CD4-positive, alpha-beta T cell (primary cell): ENCODE data around the gene CWC27. TPM values are rescaled to one million over a fixed set of nuclear protein-coding genes. Genes with fewer than 3 reads are reported as not detected.

Source experiments
- ATAC-seq: fragments of 200-7000 bp; cut with Tn5 transposase; one replicate; pipeline ENCODE4 v1.10.0; 2022; ENCODE audit warnings: mild to moderate bottlenecking; ENCODE audit not compliant: poor library complexity
- CTCF ChIA-PET: fragments of 350-600 bp; sonication (Branson Sonifier 250); formaldehyde crosslinking; loops from one replicate; lab custom pipeline; 2021; ENCODE audit warnings: antibody characterized with exemption, inconsistent platforms; lab: Charles Lee
- POLR2A ChIA-PET: fragments of 350-600 bp; sonication (Branson Sonifier 250); formaldehyde crosslinking; loops from one replicate; lab custom pipeline; 2021; ENCODE audit warnings: antibody characterized with exemption, inconsistent platforms; lab: Charles Lee
- DNase-seq, 14 experiments: peaks; one replicate each; pipeline ENCODE4 v3.0.0-alpha.2; 2013 to 2020; ENCODE audit warnings: mixed read lengths in 2 of 14
- H3K27ac ChIP-seq, 2 donors: one replicate each; pipeline versions ENCODE4 v1.5.1 to v1.7.0; 2013; ENCODE audit warnings: low read length in 2 of 2, low read depth in 1 of 2, mild to moderate bottlenecking in 1 of 2
- H3K27me3 ChIP-seq, 2 experiments: 1 replicate in 1 of 2; 2 replicates in 1 of 2; pipeline versions ENCODE4 v1.6.1 to v1.7.0; 2013; ENCODE audit warnings: low read length in 2 of 2, control low read depth in 1 of 2, mild to moderate bottlenecking in 1 of 2, moderate library complexity in 1 of 2; ENCODE audit not compliant: insufficient read depth in 2 of 2, control insufficient read depth in 1 of 2
- H3K36me3 ChIP-seq: one replicate; pipeline ENCODE4 v1.6.1; 2013; ENCODE audit warnings: low read length, control low read depth; ENCODE audit not compliant: insufficient read depth
- H3K4me1 ChIP-seq: one replicate; pipeline ENCODE4 v1.6.1; 2013; ENCODE audit warnings: low read length, control low read depth; ENCODE audit not compliant: insufficient read depth
- H3K4me3 ChIP-seq: one replicate; pipeline ENCODE4 v1.5.1; 2013; ENCODE audit warnings: mild to moderate bottlenecking, low read length, moderate library complexity
- H3K9me3 ChIP-seq, 2 experiments: 1 replicate in 1 of 2; 2 replicates in 1 of 2; pipeline versions ENCODE4 v1.6.1 to v1.7.0; 2013; ENCODE audit warnings: low read length in 2 of 2, mild to moderate bottlenecking in 2 of 2, control low read depth in 1 of 2, moderate library complexity in 1 of 2; ENCODE audit not compliant: control insufficient read depth in 1 of 2, insufficient read depth in 1 of 2
- H3K27ac Mint-ChIP-seq: one replicate; pipeline ENCODE4 v1.8.0; 2020; ENCODE audit warnings: mixed read lengths
- H3K27me3 Mint-ChIP-seq: one replicate; pipeline ENCODE4 v1.8.0; 2021; ENCODE audit warnings: mixed read lengths
- H3K36me3 Mint-ChIP-seq: one replicate; pipeline ENCODE4 v1.8.0; 2021; ENCODE audit warnings: low read depth, mixed read lengths
- H3K4me1 Mint-ChIP-seq: one replicate; pipeline ENCODE4 v1.8.0; 2021; ENCODE audit warnings: low read depth, mixed read lengths
- H3K4me3 Mint-ChIP-seq: one replicate; pipeline ENCODE4 v1.8.0; 2020; ENCODE audit warnings: mild to moderate bottlenecking, mixed read lengths
- H3K9me3 Mint-ChIP-seq: one replicate; pipeline ENCODE4 v1.8.0; 2020; ENCODE audit warnings: mixed read lengths
- intact Hi-C, 2 experiments: fragments of 100-400 bp; cut with DNase I in 1 of 2; cut with micrococcal nuclease in 1 of 2; formaldehyde crosslinking; loops; one replicate each; pipeline versions ENCODE4 v1.15.1 to v1.9.0; 2023 to 2025; cut with DNase I, micrococcal nuclease
- total RNA-seq, 174 experiments: library from RNA in 2 of 174; stranded (reverse) in 2 of 174; gene quantifications; one replicate each; pipeline ENCODE4 v1.2.3 and lab custom pipeline; 2021 to 2026
- TF ChIP-seq, protein P1 (sequence below): fragments of 200-600 bp; IDR thresholded peaks from one replicate; pipeline ENCODE4 v1.8.0; 2022; ENCODE audit warnings: antibody characterized with exemption, mild to moderate bottlenecking

The CWC27 gene
- total RNA-seq, 2 experiments from 2014 or later: 14.2 to 14.5 TPM

- Mint-ChIP-seq H3K36me3 (no peaks in the 10 kb centered on the region), H3K27me3 (no peaks in the 10 kb centered on the region), H3K4me3 (no peak overlapping the region), H3K9me3 (no peaks in the 10 kb centered on the region), H3K27ac (no peak overlapping the region), H3K4me1 (peaks cover 14% of the 10 kb centered on the region)
- TF ChIP-seq, protein P1, sequence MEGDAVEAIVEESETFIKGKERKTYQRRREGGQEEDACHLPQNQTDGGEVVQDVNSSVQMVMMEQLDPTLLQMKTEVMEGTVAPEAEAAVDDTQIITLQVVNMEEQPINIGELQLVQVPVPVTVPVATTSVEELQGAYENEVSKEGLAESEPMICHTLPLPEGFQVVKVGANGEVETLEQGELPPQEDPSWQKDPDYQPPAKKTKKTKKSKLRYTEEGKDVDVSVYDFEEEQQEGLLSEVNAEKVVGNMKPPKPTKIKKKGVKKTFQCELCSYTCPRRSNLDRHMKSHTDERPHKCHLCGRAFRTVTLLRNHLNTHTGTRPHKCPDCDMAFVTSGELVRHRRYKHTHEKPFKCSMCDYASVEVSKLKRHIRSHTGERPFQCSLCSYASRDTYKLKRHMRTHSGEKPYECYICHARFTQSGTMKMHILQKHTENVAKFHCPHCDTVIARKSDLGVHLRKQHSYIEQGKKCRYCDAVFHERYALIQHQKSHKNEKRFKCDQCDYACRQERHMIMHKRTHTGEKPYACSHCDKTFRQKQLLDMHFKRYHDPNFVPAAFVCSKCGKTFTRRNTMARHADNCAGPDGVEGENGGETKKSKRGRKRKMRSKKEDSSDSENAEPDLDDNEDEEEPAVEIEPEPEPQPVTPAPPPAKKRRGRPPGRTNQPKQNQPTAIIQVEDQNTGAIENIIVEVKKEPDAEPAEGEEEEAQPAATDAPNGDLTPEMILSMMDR: no peak
- ATAC-seq (no peak), DNase-seq (peak in 1 of 14 experiments; percentile 21)
- H3K27me3 ChIP-seq: no peaks in the 10 kb centered on the region
- H3K36me3 ChIP-seq: no peaks in the 10 kb centered on the region
- ChIA-PET CTCF (no interaction called here), POLR2A (no interaction called here)
- no peak overlapping the region for H3K4me3 ChIP-seq
- no peak overlapping the region for H3K27ac ChIP-seq
- no peaks in the 10 kb centered on the region for H3K9me3 ChIP-seq
- H3K4me1 ChIP-seq: peaks cover 17% of the 10 kb centered on the region
- intact Hi-C loops: no loop called here
Observed at GRCh38 chr5:65041296-65042158, 272.8 kb downstream of the CWC27 start.

- no peak for ATAC-seq
- no peaks in the 10 kb centered on the region for H3K9me3 ChIP-seq
- no peak overlapping the region for H3K27ac Mint-ChIP-seq
- H3K4me3 ChIP-seq: no peak overlapping the region
- no peaks in the 10 kb centered on the region for H3K4me1 Mint-ChIP-seq
- no peaks in the 10 kb centered on the region for H3K9me3 Mint-ChIP-seq
- ChIA-PET CTCF (no interaction called here), POLR2A (no interaction called here)
- no peak overlapping the region for H3K27ac ChIP-seq
- no peaks in the 10 kb centered on the region for H3K27me3 ChIP-seq
- TF ChIP-seq, protein P1: no peak
- intact Hi-C loops: no loop called here
- H3K36me3 ChIP-seq: no peaks in the 10 kb centered on the region
- no peaks in the 10 kb centered on the region for H3K36me3 Mint-ChIP-seq
- DNase-seq: no peak
- no peaks in the 10 kb centered on the region for H3K27me3 Mint-ChIP-seq
- no peaks in the 10 kb centered on the region for H3K4me1 ChIP-seq
- no peak overlapping the region for H3K4me3 Mint-ChIP-seq
Observed at GRCh38 chr5:65043843-65044359, 275.2 kb downstream of the CWC27 start.

GRCh38 chr5:65047225-65047624 lies 278.5 kb downstream of the CWC27 start:
- Mint-ChIP-seq H3K27ac (no peak overlapping the region), H3K9me3 (no peaks in the 10 kb centered on the region), H3K36me3 (no peaks in the 10 kb centered on the region), H3K4me3 (no peak overlapping the region), H3K27me3 (no peaks in the 10 kb centered on the region), H3K4me1 (no peaks in the 10 kb centered on the region)
- Histone ChIP-seq H3K9me3 (no peaks in the 10 kb centered on the region), H3K36me3 (no peaks in the 10 kb centered on the region), H3K27ac (no peak overlapping the region), H3K4me1 (no peaks in the 10 kb centered on the region), H3K27me3 (no peaks in the 10 kb centered on the region), H3K4me3 (no peak overlapping the region)
- POLR2A ChIA-PET: no interaction called here
- ATAC-seq (no peak), DNase-seq (no peak)
- intact Hi-C loops: no loop called here
- CTCF ChIA-PET: no interaction called here
- TF ChIP-seq, protein P1: no peak
